Measurements from ENCODE around the gene NRG2. TPM values are rescaled to one million over a fixed set of nuclear protein-coding genes. Genes with fewer than 3 reads are reported as not detected.

NRG2 gene
- total and polyA plus RNA-seq, 2 of the 8 experiments (the other 6 are each of a cell fraction or from before 2014, with no cell fraction given) = 0.27 to 0.54 TPM

GRCh38 chr5:140076788-140077187 is 33.7 kb upstream of the NRG2 start:
- H2BK12ac ChIP-seq (ENCODE audit: low read depth, low read length) = no peak overlapping the region
- no peak overlapping the region for H3K14ac ChIP-seq (ENCODE audit: insufficient read length)
- no peaks in the 10 kb centered on the region for H3K9me3 ChIP-seq (ENCODE audit: insufficient read depth in 2 of 2, low read depth in 1 of 2, low read length in 1 of 2)
- DNase-seq (ENCODE audit: low read depth in 1 of 2, low spot score in 2 of 2) (no peak), FAIRE-seq (no peak)
- H2BK5ac ChIP-seq (ENCODE audit: low read depth, low read length) = no peak overlapping the region
- H3K18ac ChIP-seq (ENCODE audit: extremely low read depth, low read length) = no peak overlapping the region
- no peaks in the 10 kb centered on the region for H3K23me2 ChIP-seq (ENCODE audit: low read depth, low read length)
- no peaks in the 10 kb centered on the region for H4K20me1 ChIP-seq (replicated peaks in 1 of 2; ENCODE audit: control insufficient read depth in 1 of 2, insufficient read depth in 2 of 2, low read length in 2 of 2)
- no peak overlapping the region for H2BK120ac ChIP-seq (replicated peaks; ENCODE audit: low read depth, low read length)
- no peaks in the 10 kb centered on the region for H3K4me1 ChIP-seq (replicated peaks in 1 of 4; ENCODE audit: control insufficient read depth in 3 of 4, insufficient read depth in 4 of 4, low read length in 3 of 4)
- no peak overlapping the region for H2BK20ac ChIP-seq (ENCODE audit: low read length)
- H4K91ac ChIP-seq (replicated peaks; ENCODE audit: insufficient read length, low read length) = no peak overlapping the region
- H3K27ac ChIP-seq (ENCODE audit: low read depth, low read length) = no peak overlapping the region
- ChIA-PET CTCF (ENCODE audit: partially characterized antibody) (interaction anchor here (0.9 to 2.2 kb wide), 4 partner anchors 45 to 93 kb away, joined by 3 to 13 read pairs (median 5); no protein-coding TSS in a partner anchor), POLR2A (ENCODE audit: partially characterized antibody) (interaction anchor here (1.2 kb wide), 1 partner anchor 44 kb away, joined by 3 read pairs; no protein-coding TSS in a partner anchor)
- no peaks in the 10 kb centered on the region for H3K27me3 ChIP-seq (replicated peaks in 1 of 4; ENCODE audit: control insufficient read depth in 3 of 4, extremely low read depth in 1 of 4, insufficient read depth in 3 of 4, low read length in 3 of 4)
- H3K79me1 ChIP-seq (ENCODE audit: low read depth, low read length) = no peaks in the 10 kb centered on the region
- H3K56ac ChIP-seq (replicated peaks; ENCODE audit: insufficient read length, low read depth, low read length) = no peak overlapping the region
- no peak overlapping the region for H3K4me3 ChIP-seq (ENCODE audit: extremely low read depth in 1 of 4, insufficient read depth in 2 of 4, low read depth in 3 of 4, low read length in 4 of 4)
- 75% methylated on average over 2 of the region's 2 CpGs; no CpG with 5 or more reads in 1 of the 2 experiments for WGBS, 2 experiments (ENCODE audit: extremely low coverage in 1 of 2, insufficient coverage in 1 of 2, insufficient read length in 1 of 2, insufficient replicate concordance in 2 of 2, low coverage in 1 of 2, low lambda C conversion rate in 2 of 2, missing lambda C conversion rate in 1 of 2)
- H4K5ac ChIP-seq (ENCODE audit: insufficient read length, low read depth, low read length) = no peak overlapping the region
- no peak overlapping the region for H4K8ac ChIP-seq (ENCODE audit: extremely low read depth, insufficient read depth, low read length)
- H2AFZ ChIP-seq (ENCODE audit: low read length) = no peak overlapping the region
- no peak overlapping the region for H2AK5ac ChIP-seq (ENCODE audit: low read depth, low read length)
- no peak overlapping the region for H2BK15ac ChIP-seq (ENCODE audit: low read length)
- no peaks in the 10 kb centered on the region for H3K79me2 ChIP-seq (ENCODE audit: control insufficient read depth in 1 of 2, insufficient read depth in 2 of 2, low read length in 2 of 2)
- H3K4me2 ChIP-seq (ENCODE audit: insufficient read depth in 1 of 2, low read depth in 2 of 2, low read length in 2 of 2) = no peak overlapping the region
- no peaks in the 10 kb centered on the region for H3K36me3 ChIP-seq (ENCODE audit: control insufficient read depth in 2 of 4, insufficient read depth in 4 of 4, low read length in 3 of 4)
- no peak overlapping the region for H3K4ac ChIP-seq (replicated peaks; ENCODE audit: insufficient read length, low read depth, low read length)
- H3K23ac ChIP-seq (ENCODE audit: insufficient read length) = no peak overlapping the region
- H3K9ac ChIP-seq (replicated peaks in 1 of 4; ENCODE audit: extremely low read depth in 1 of 4, low read depth in 3 of 4, low read length in 3 of 4) = no peak overlapping the region
- TF ChIP-seq HDAC2 (IDR thresholded peaks at IDR 0.05; ENCODE audit: borderline replicate concordance in 1 of 2, low read depth in 2 of 2, low read length in 2 of 2) = no peak
- no peak for TF ChIP-seq GABPA (IDR thresholded peaks at IDR 0.05; ENCODE audit: borderline replicate concordance, insufficient read depth, low read length)
- TF ChIP-seq KDM5A (IDR thresholded peaks at IDR 0.05; ENCODE audit: low read length) = no peak
- no peak for TF ChIP-seq JUN (IDR thresholded peaks at IDR 0.05; ENCODE audit: low read depth, low read length)
- no peak for TF ChIP-seq ZNF274 (IDR thresholded peaks at IDR 0.05; ENCODE audit: borderline replicate concordance, extremely low read depth, low read length)
- TF ChIP-seq ATF3 (IDR thresholded peaks at IDR 0.05; ENCODE audit: insufficient read depth, low read depth, low read length) = no peak
- TF ChIP-seq RFX5 (IDR thresholded peaks at IDR 0.05; ENCODE audit: borderline replicate concordance, low read depth, low read length) = no peak

All from H1 (cell line).